ENCODE data around the gene KIF1C. TPM values are rescaled to one million over a fixed set of nuclear protein-coding genes. Genes with fewer than 3 reads are reported as not detected.

Gene KIF1C
- total RNA-seq, 1 experiment from 2014 or later, result 85.6 TPM

GRCh38 chr17:5035315-5035714 is 37.6 kb downstream of the KIF1C start, which contains the start of gene SLC52A1:
Gene SLC52A1, minus strand, starts transcription at chr17:5035426. Its CDS starts 820 bp downstream, at chr17:5034606.
- no peak within 1 kb of the TSS for H2BK20ac ChIP-seq (ENCODE audit: low read depth, low read length, poor library complexity, severe bottlenecking)
- H3K23me2 ChIP-seq (ENCODE audit: insufficient read length, low read depth, low read length, poor library complexity, severe bottlenecking), result no peaks in the 10 kb centered on the region
- H3K4me2 ChIP-seq (ENCODE audit: insufficient read depth, insufficient read length, low read length), result peak within 1 kb of the TSS; percentile 9
- no peaks in the 10 kb centered on the region for H3K4me1 ChIP-seq (ENCODE audit: insufficient read depth, low read length)
- H3K9me3 Mint-ChIP-seq, result no peaks in the 10 kb centered on the region
- no peaks in the 10 kb centered on the region for H3K9me3 ChIP-seq (ENCODE audit: control insufficient read depth, low read depth, low read length)
- peaks cover 0 to 3% of the 10 kb centered on the region in 2 experiments; a peak in 1 of 4 replicates for H3K4me1 Mint-ChIP-seq
- H3K9ac ChIP-seq (ENCODE audit: extremely low read depth, insufficient read length, low read length), result no peak within 1 kb of the TSS
- no peak within 1 kb of the TSS for H2BK12ac ChIP-seq (ENCODE audit: insufficient read length, low read depth, low read length)
- TF ChIP-seq CTCF (conservative IDR thresholded peaks at IDR 0.05), result no peak
- H4K20me1 ChIP-seq (ENCODE audit: control insufficient read depth, insufficient read depth, insufficient read length), result no peaks in the 10 kb centered on the region
- H3K4ac ChIP-seq (ENCODE audit: low read depth, low read length), result no peak within 1 kb of the TSS
- H3K18ac ChIP-seq (ENCODE audit: insufficient read length, low read depth, low read length), result no peak within 1 kb of the TSS
- H3K27ac Mint-ChIP-seq, result no peak within 1 kb of the TSS; a peak in 1 of 7 replicates
- H3K23ac ChIP-seq (ENCODE audit: insufficient read length, low read depth, low read length), result no peak within 1 kb of the TSS
- H2AK5ac ChIP-seq (ENCODE audit: insufficient read length, low read length), result no peak within 1 kb of the TSS
- H3K27me3 ChIP-seq (ENCODE audit: insufficient read depth, low read length), result no peaks in the 10 kb centered on the region; the same call in 1 of the 2 replicates
- no CpG with 5 or more reads among the region's 24 CpGs for WGBS (ENCODE audit: extremely low coverage, insufficient read length, low lambda C conversion rate)
- no peak within 1 kb of the TSS for H2BK5ac ChIP-seq (ENCODE audit: insufficient read length, low read length)
- no peaks in the 10 kb centered on the region for H3K36me3 Mint-ChIP-seq (ENCODE audit: insufficient read depth in 1 of 3, low read depth in 3 of 3)
- DNase-seq, result peak; percentile 78
- H2BK120ac ChIP-seq (ENCODE audit: low read depth, low read length, poor library complexity, severe bottlenecking), result no peak within 1 kb of the TSS
- H2BK15ac ChIP-seq (ENCODE audit: low read depth, low read length), result no peak within 1 kb of the TSS
- H4K91ac ChIP-seq (ENCODE audit: insufficient read length, low read depth, low read length), result no peak within 1 kb of the TSS
- H3K56ac ChIP-seq (ENCODE audit: insufficient read length, low read depth, low read length), result no peak within 1 kb of the TSS
- H3K27me3 Mint-ChIP-seq (ENCODE audit: low read depth), result peaks cover 46% of the 10 kb centered on the region
- H3K4me3 Mint-ChIP-seq, result peak within 1 kb of the TSS in 1 of 2 experiments; percentile 60; a peak in 1 of 5 replicates
- H3K27ac ChIP-seq (ENCODE audit: insufficient read length, low read depth, low read length), result no peak within 1 kb of the TSS
- no peak within 1 kb of the TSS for H3K14ac ChIP-seq (ENCODE audit: insufficient read depth, low read length)
- H4K5ac ChIP-seq (ENCODE audit: insufficient read length, low read depth, low read length), result no peak within 1 kb of the TSS
- no peak within 1 kb of the TSS for H4K8ac ChIP-seq (replicated peaks; ENCODE audit: insufficient read length, low read depth, low read length)
- no peak within 1 kb of the TSS for H3T11ph ChIP-seq (ENCODE audit: low read length)
- no peaks in the 10 kb centered on the region for H3K79me1 ChIP-seq (ENCODE audit: insufficient read depth, low read depth, low read length, poor library complexity, severe bottlenecking)
- H2AFZ ChIP-seq (ENCODE audit: low read length), result no peak within 1 kb of the TSS
- H3K79me2 ChIP-seq (ENCODE audit: insufficient read depth, low read length), result no peaks in the 10 kb centered on the region

Data from H9 (cell line).